Dermis lymphatic vessel endothelial cell (primary cell): ENCODE measurements around the gene TBC1D22B. TPM values are rescaled to one million over a fixed set of nuclear protein-coding genes. Genes with fewer than 3 reads are reported as not detected.

Experiments used
- total RNA-seq: library from RNA; depleted of rRNA; stranded (reverse); fragments of >200 nt; gene quantifications from 2 replicates; pipeline ENCODE4 v1.2.1, GENCODE V29; 2014

The TBC1D22B gene
- total RNA-seq: 8.1 and 9.3 TPM in 2 replicates

GRCh38 chr6:37257634-37258404 lies at the start of gene TBC1D22B, which contains the start of gene TMEM217:
Gene TBC1D22B (plus strand): TSS chr6:37257772. CDS start chr6:37257918, 146 bp downstream.
Gene TMEM217 (minus strand): TSS chr6:37258144. CDS start chr6:37219030, 39,114 bp downstream.

DNA sequence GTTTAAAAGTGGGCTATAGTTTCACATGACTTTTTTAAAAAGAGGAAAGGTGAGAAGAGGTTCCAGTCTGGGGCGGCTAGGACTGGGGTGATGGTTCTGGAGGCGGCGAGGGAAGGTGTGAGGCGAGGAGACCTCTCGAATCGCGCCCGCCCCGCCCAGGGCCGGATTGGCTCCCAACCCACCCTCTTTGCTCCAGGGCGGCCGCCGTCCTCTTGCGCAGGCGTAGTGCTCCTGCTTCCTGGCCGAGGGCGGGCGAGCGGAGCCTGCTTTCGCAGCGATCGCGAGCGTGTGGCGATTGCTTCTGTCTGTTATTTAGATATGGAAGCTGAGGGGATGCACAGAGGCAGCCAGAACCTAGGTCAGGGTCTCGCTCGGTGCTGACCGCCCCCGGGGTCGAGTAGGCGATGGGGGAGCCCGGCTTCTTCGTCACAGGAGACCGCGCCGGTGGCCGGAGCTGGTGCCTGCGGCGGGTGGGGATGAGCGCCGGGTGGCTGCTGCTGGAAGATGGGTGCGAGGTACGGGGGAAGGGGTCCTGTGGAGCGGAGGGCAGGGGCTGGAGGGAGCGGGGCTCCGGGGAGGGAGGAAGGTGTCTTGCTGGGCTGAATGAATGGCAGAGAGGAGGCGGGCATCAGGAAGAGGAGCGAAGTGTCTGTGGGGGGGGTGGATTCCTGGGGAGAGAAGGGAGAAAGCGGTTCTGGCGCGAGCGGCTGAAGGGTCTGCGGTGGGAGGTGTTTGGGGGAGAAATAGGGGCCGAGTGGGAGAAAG lies 96.4 kb downstream of the TBC1D22B start, which contains the start of gene RNF8:
Gene RNF8 (plus strand): TSS at position 223 of the 765 bp plus-strand sequence. CDS start 182 bp downstream, at position 405.

Other genes with a start within 250 kb of the TBC1D22B start
- gene PIM1, start 87.6 kb upstream of the TBC1D22B start, total RNA-seq: 0.52 and 0.54 TPM in 2 replicates
- gene TMEM217, start 372 bp downstream of the TBC1D22B start, total RNA-seq: 5.8 and 6.8 TPM in 2 replicates
- 31.2 and 37.5 TPM in 2 replicates for gene RNF8, start 96.2 kb downstream of the TBC1D22B start, total RNA-seq
- 26.9 and 31.6 TPM in 2 replicates for gene CMTR1, start 175.4 kb downstream of the TBC1D22B start, total RNA-seq
- 10.5 and 11.8 TPM in 2 replicates for gene CCDC167, start 242.1 kb downstream of the TBC1D22B start, total RNA-seq